A673 (cell line): ENCODE measurements around the gene DDX54. TPM values are rescaled to one million over a fixed set of nuclear protein-coding genes. Genes with fewer than 3 reads are reported as not detected.
"Not testable (repeated sequence)": the region's sequence is repeated elsewhere in the genome, so short reads cannot be mapped to it uniquely, and the experiment has no call there.

ENCODE experiments used
- BruUV-seq: library from RNA; stranded (reverse); fragments of 400-500 nt; replicated peaks from 2 replicates; lab custom pipeline; 2021; lab: Mats Ljungman, UMichigan
- CTCF ChIA-PET: fragments of 300-600 bp; sonication (Branson Sonifier 250); formaldehyde crosslinking; loops from one replicate; lab custom pipeline; 2022; ENCODE audit warnings: antibody characterized with exemption; lab: Charles Lee
- POLR2A ChIA-PET: fragments of 300-600 bp; sonication (Branson Sonifier 250); formaldehyde crosslinking; loops from one replicate; lab custom pipeline; 2022; ENCODE audit warnings: antibody characterized with exemption; ENCODE audit not compliant: low non-redundant PET; lab: Charles Lee
- DNase-seq: peaks from one replicate; pipeline ENCODE4 v3.0.0-alpha.2; 2015; ENCODE audit warnings: low spot score
- H3K27ac ChIP-seq: fragments of 200-600 bp; sonication (generic); 2 replicates; pipeline ENCODE4 v1.5.1; 2016; ENCODE audit warnings: mixed run types, low read depth, mild to moderate bottlenecking, mixed read lengths, antibody characterized with exemption, low read length; ENCODE audit not compliant: poor library complexity, severe bottlenecking
- H3K27me3 ChIP-seq: fragments of 200-600 bp; sonication (generic); replicated peaks from 2 replicates; pipeline ENCODE4 v1.6.1; 2017; ENCODE audit warnings: mixed run types, low read depth, mild to moderate bottlenecking, mixed read lengths, antibody characterized with exemption, low read length; ENCODE audit not compliant: insufficient read depth, poor library complexity
- H3K36me3 ChIP-seq: fragments of 200-600 bp; sonication (generic); 2 replicates; pipeline ENCODE4 v1.6.1; 2016; ENCODE audit warnings: mixed run types, mild to moderate bottlenecking, mixed read lengths, antibody characterized with exemption, low read length; ENCODE audit not compliant: insufficient read depth, poor library complexity, severe bottlenecking
- H3K4me1 ChIP-seq: fragments of 200-600 bp; sonication (generic); 2 replicates; pipeline ENCODE4 v1.6.1; 2017; ENCODE audit warnings: mixed run types, mild to moderate bottlenecking, mixed read lengths, antibody characterized with exemption, low read length; ENCODE audit not compliant: insufficient read depth, poor library complexity, severe bottlenecking
- H3K4me3 ChIP-seq: fragments of 200-600 bp; sonication (generic); 2 replicates; pipeline ENCODE4 v1.5.1; 2016; ENCODE audit warnings: low read depth, mixed run types, mild to moderate bottlenecking, mixed read lengths, low read length; ENCODE audit not compliant: poor library complexity, severe bottlenecking
- H3K9me3 ChIP-seq: fragments of 200-600 bp; sonication (generic); 2 replicates; pipeline ENCODE4 v1.6.1; 2016; ENCODE audit warnings: mixed run types, low read depth, mild to moderate bottlenecking, mixed read lengths, antibody characterized with exemption, low read length; ENCODE audit not compliant: poor library complexity, severe bottlenecking
- EZH2 ChIP-seq: fragments of 200-600 bp; sonication (generic); IDR thresholded peaks from 2 replicates; pipeline ENCODE4 v1.6.1; 2017; ENCODE audit warnings: borderline replicate concordance, low read depth, mild to moderate bottlenecking, mixed read lengths, antibody characterized with exemption, low read length; ENCODE audit not compliant: poor library complexity, severe bottlenecking
- intact Hi-C: fragments of 100-400 bp; cut with micrococcal nuclease; formaldehyde crosslinking; loops from one replicate; pipeline ENCODE4 v1.10.0; 2022; ENCODE audit not compliant: unreplicated experiment
- total RNA-seq: library from RNA; stranded (reverse); gene quantifications from 2 replicates; pipeline ENCODE4 v1.2.3, GENCODE V29; 2021
- TF ChIP-seq, protein P1 (sequence below): fragments of 300-800, 200-600 bp; sonication (generic); conservative IDR thresholded peaks from 2 replicates; pipeline ENCODE4 v1.5.1; 2017; ENCODE audit warnings: low read depth, mild to moderate bottlenecking, antibody characterized with exemption, low read length, moderate library complexity, mixed read lengths

The DDX54 gene
- total RNA-seq, 1 experiment from 2014 or later: 116 TPM

DNA sequence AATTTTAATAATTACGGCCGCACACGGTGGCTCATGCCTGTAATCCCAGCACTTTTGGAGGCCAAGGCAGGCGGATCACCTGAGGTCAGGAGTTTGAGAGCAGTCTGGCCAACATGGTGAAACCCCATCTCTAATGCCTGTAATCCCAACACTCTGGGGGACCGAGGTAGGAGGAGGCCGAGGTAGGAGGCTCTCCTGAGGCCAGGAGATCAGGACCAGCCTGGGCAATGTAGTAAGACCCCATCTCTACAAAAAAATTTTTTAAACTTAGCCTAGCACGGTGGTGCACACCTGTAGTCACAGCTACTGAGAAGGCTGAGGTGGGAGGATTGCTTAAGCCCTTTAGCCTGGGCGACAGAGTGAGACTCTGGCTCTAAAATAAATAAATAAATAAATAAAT is 41.3 kb downstream of the DDX54 start:
- no peak for DNase-seq
- no peaks in the 10 kb centered on the region for H3K4me1 ChIP-seq
- H3K27me3 ChIP-seq: no peaks in the 10 kb centered on the region
- ChIA-PET POLR2A (no interaction called here), CTCF (no interaction called here)
- TF ChIP-seq, protein P1, sequence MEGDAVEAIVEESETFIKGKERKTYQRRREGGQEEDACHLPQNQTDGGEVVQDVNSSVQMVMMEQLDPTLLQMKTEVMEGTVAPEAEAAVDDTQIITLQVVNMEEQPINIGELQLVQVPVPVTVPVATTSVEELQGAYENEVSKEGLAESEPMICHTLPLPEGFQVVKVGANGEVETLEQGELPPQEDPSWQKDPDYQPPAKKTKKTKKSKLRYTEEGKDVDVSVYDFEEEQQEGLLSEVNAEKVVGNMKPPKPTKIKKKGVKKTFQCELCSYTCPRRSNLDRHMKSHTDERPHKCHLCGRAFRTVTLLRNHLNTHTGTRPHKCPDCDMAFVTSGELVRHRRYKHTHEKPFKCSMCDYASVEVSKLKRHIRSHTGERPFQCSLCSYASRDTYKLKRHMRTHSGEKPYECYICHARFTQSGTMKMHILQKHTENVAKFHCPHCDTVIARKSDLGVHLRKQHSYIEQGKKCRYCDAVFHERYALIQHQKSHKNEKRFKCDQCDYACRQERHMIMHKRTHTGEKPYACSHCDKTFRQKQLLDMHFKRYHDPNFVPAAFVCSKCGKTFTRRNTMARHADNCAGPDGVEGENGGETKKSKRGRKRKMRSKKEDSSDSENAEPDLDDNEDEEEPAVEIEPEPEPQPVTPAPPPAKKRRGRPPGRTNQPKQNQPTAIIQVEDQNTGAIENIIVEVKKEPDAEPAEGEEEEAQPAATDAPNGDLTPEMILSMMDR: no peak
- TF ChIP-seq EZH2: no peak
- H3K36me3 ChIP-seq: no peaks in the 10 kb centered on the region
- H3K27ac ChIP-seq: no peak overlapping the region
- H3K9me3 ChIP-seq: no peaks in the 10 kb centered on the region
- BruUV-seq: no TSS peak
- intact Hi-C loops: no loop called here
- H3K4me3 ChIP-seq: no peak overlapping the region

DNA sequence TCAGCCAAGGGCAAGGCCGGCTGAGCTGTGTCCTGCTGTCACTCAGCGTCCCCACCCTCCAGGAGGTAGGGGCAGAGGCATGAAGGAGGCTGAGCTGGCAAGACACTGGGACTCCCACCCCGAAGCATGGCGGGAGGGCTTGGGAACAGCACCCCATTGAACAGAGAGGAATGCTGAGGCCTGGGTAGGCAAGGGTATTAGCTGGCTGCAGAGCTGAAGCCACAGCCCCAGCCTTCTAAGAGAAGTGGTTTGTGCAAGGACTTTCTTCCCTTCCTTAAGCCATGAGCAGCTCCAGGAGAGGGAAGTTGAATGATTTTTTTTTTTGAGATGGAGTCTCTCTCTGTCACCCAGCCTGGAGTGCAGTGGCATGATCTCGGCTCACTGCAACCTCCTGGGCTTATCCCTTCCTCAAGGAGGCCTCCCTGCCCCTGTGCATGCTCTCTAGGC is 42.4 kb downstream of the DDX54 start:
- DNase-seq: no peak
- Histone ChIP-seq H3K27ac (no peak overlapping the region), H3K4me3 (no peak overlapping the region), H3K4me1 (no peaks in the 10 kb centered on the region), H3K9me3 (no peaks in the 10 kb centered on the region), H3K36me3 (no peaks in the 10 kb centered on the region), H3K27me3 (no peaks in the 10 kb centered on the region)
- TF ChIP-seq, protein P1: no peak
- TF ChIP-seq EZH2: no peak
- intact Hi-C loops: no loop called here
- ChIA-PET CTCF (interaction anchor here (0.5 kb wide), 1 partner anchor 242 kb away, joined by 3 read pairs; no protein-coding TSS in a partner anchor), POLR2A (no interaction called here)
- no TSS peak for BruUV-seq

DNA sequence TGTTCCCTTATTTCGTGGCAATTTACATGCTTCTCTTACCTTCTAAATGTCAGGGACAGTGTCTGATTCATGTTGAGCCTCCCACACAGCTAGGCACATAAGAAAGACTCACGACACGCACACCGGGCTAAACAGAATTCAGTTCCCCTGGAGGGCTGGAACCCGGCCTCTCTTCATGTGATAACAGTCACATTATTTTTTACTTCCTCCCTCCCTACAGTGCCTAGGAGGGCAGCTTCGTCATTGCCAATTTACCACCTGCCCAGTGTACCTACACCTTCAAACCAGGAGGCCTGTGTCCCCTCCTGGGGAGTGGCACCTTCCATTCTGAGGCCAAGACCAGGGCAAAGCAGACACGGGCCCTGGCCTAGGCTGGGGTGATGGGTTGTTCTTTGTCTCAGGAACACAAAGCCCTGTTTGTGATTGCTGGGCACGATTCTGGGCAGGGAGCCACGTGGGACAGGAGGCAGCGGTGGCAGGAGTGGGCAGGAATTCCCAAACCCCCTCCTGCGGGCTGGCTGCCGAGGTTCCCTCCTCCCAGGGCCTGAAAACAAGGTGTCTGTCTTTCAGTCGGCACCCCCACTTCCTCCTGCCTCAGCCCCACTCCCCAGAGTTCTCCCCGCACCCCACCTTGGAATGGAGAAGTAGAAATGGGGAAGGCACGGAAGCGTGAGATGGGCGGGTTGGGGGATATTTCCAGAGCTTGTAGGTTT is 42.9 kb downstream of the DDX54 start:
- intact Hi-C loops: no loop called here
- H3K4me3 ChIP-seq: no peak overlapping the region
- H3K27me3 ChIP-seq: no peaks in the 10 kb centered on the region
- no peaks in the 10 kb centered on the region for H3K36me3 ChIP-seq
- TF ChIP-seq EZH2: no peak
- TF ChIP-seq, protein P1: no peak
- ChIA-PET CTCF (interaction anchor here (0.5 kb wide), 1 partner anchor 242 kb away, joined by 3 read pairs; no protein-coding TSS in a partner anchor), POLR2A (no interaction called here)
- no TSS peak for BruUV-seq
- H3K27ac ChIP-seq: no peak overlapping the region
- H3K4me1 ChIP-seq: no peaks in the 10 kb centered on the region
- DNase-seq: no peak
- no peaks in the 10 kb centered on the region for H3K9me3 ChIP-seq

DNA sequence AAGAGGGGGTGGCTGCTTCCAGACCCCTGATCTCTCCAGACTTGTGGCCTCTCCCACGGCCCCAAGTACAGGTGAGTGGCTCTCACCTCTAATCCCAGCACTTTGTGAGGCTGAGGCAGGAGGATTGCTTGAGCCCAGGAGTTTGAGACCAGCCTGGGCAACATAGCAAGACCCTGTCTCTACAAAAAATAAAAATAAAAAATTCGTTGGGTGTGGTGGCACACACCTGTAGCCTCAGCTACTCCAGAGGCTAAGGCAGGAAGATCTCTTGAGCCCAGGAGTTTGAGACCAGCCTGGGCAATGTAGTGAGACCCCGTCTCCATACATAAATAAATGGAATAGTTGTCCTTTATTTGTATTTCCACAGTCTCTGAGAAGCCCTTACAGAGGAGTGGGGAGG is 43.6 kb downstream of the DDX54 start:
- CTCF ChIA-PET, H3K36me3 ChIP-seq, H3K27me3 ChIP-seq, H3K4me3 ChIP-seq, BruUV-seq, H3K4me1 ChIP-seq, DNase-seq, H3K27ac ChIP-seq, H3K9me3 ChIP-seq, POLR2A ChIA-PET, intact Hi-C loops: not testable (repeated sequence)
